Loucy (cell line): ENCODE results near the gene AGAP1.

Source experiments
- H2AFZ ChIP-seq: fragments of 200-600 bp; sonication (generic); 2 replicates; pipeline ENCODE4 v1.6.0; 2016; ENCODE audit warnings: antibody characterized with exemption, mild to moderate bottlenecking, low read length, moderate library complexity
- H3F3A ChIP-seq: fragments of 200-600 bp; 2 replicates; pipeline ENCODE4 v1.6.0; 2016; ENCODE audit warnings: antibody characterized with exemption, low read depth, mild to moderate bottlenecking
- H3K27me3 ChIP-seq: fragments of 200-600 bp; sonication (generic); 2 replicates; pipeline ENCODE4 v1.6.1; 2014; ENCODE audit warnings: low read length, mild to moderate bottlenecking; ENCODE audit not compliant: insufficient read depth, poor library complexity, severe bottlenecking
- H3K36me3 ChIP-seq: fragments of 200-600 bp; sonication (generic); 2 replicates; pipeline ENCODE4 v1.6.1; 2016; ENCODE audit warnings: low read length; ENCODE audit not compliant: insufficient read depth
- H3K4me1 ChIP-seq: fragments of 200-600 bp; sonication (generic); 2 replicates; pipeline ENCODE4 v1.5.1; 2014; ENCODE audit warnings: low read length, mild to moderate bottlenecking; ENCODE audit not compliant: insufficient read depth, poor library complexity, severe bottlenecking
- H3K4me2 ChIP-seq: fragments of 200-600 bp; sonication (generic); 2 replicates; pipeline ENCODE4 v1.6.0; 2014; ENCODE audit warnings: antibody characterized with exemption, low read length, low read depth, mild to moderate bottlenecking; ENCODE audit not compliant: poor library complexity, severe bottlenecking
- H3K4me3 ChIP-seq: fragments of 200-600 bp; sonication (generic); 2 replicates; pipeline ENCODE4 v1.5.1; 2014; ENCODE audit warnings: low read length, mild to moderate bottlenecking, mixed read lengths; ENCODE audit not compliant: poor library complexity, severe bottlenecking
- H3K79me2 ChIP-seq: fragments of 200-600 bp; sonication (generic); 2 replicates; pipeline ENCODE4 v1.6.1; 2014; ENCODE audit warnings: low read length; ENCODE audit not compliant: insufficient read depth
- H3K9ac ChIP-seq: fragments of 200-600 bp; sonication (generic); 2 replicates; pipeline ENCODE4 v1.6.0; 2014; ENCODE audit warnings: mild to moderate bottlenecking, low read depth, low read length, moderate library complexity; ENCODE audit not compliant: poor library complexity, severe bottlenecking
- H3K9me2 ChIP-seq: fragments of 200-600 bp; sonication (generic); replicated peaks from 2 replicates; pipeline ENCODE4 v1.6.1; 2016; ENCODE audit warnings: low read depth, low read length, mixed read lengths
- H3K9me3 ChIP-seq: fragments of 200-600 bp; sonication (generic); 2 replicates; pipeline ENCODE4 v1.6.1; 2014; ENCODE audit warnings: mild to moderate bottlenecking, antibody characterized with exemption, low read length, low read depth; ENCODE audit not compliant: insufficient read depth
- H4K20me1 ChIP-seq: fragments of 200-600 bp; sonication (generic); 2 replicates; pipeline ENCODE4 v1.6.0; 2014; ENCODE audit warnings: antibody characterized with exemption, low read length, mild to moderate bottlenecking; ENCODE audit not compliant: insufficient read depth, poor library complexity, severe bottlenecking
- CTCF ChIP-seq: fragments of 200-600 bp; sonication (generic); conservative IDR thresholded peaks from 2 replicates; pipeline ENCODE4 v1.5.1; 2014; ENCODE audit warnings: mild to moderate bottlenecking, antibody characterized with exemption, low read length
- EZH2phosphoT487 ChIP-seq: fragments of 200-600 bp; IDR thresholded peaks from 2 replicates; pipeline ENCODE4 v1.6.1; 2018; ENCODE audit warnings: antibody characterized with exemption, mild to moderate bottlenecking, moderate library complexity, borderline replicate concordance

AGAP1 gene

GRCh38 chr2:235866373-235866772 is 372.5 kb downstream of the AGAP1 start:
- Histone ChIP-seq H3K9me2 (no peaks in the 10 kb centered on the region), H3K36me3 (no peaks in the 10 kb centered on the region), H3K4me1 (peaks cover 3% of the 10 kb centered on the region), H3K4me3 (no peak overlapping the region), H3F3A (no peaks in the 10 kb centered on the region), H3K79me2 (no peaks in the 10 kb centered on the region), H3K9ac (no peak overlapping the region), H2AFZ (no peak overlapping the region), H3K27me3 (no peaks in the 10 kb centered on the region), H3K4me2 (no peak overlapping the region), H4K20me1 (no peaks in the 10 kb centered on the region), H3K9me3 (no peaks in the 10 kb centered on the region; the same call in 1 of the 2 replicates)
- TF ChIP-seq CTCF (no peak), EZH2phosphoT487 (no peak)

GRCh38 chr2:235868224-235868623 is 374.4 kb downstream of the AGAP1 start:
- Histone ChIP-seq H3K36me3 (no peaks in the 10 kb centered on the region), H3K9me3 (no peaks in the 10 kb centered on the region; the same call in 1 of the 2 replicates), H3K9ac (no peak overlapping the region), H3K79me2 (no peaks in the 10 kb centered on the region), H2AFZ (no peak overlapping the region), H3K9me2 (no peaks in the 10 kb centered on the region), H3K4me3 (no peak overlapping the region), H4K20me1 (no peaks in the 10 kb centered on the region), H3F3A (no peaks in the 10 kb centered on the region), H3K4me2 (no peak overlapping the region), H3K4me1 (peaks cover 3% of the 10 kb centered on the region), H3K27me3 (no peaks in the 10 kb centered on the region)
- TF ChIP-seq CTCF = no peak
- TF ChIP-seq EZH2phosphoT487 = no peak

GRCh38 chr2:235868645-235869044 is 374.8 kb downstream of the AGAP1 start:
- Histone ChIP-seq H3F3A (no peaks in the 10 kb centered on the region), H3K4me1 (peaks cover 3% of the 10 kb centered on the region), H2AFZ (no peak overlapping the region), H3K4me2 (no peak overlapping the region), H3K27me3 (no peaks in the 10 kb centered on the region), H3K9ac (no peak overlapping the region), H3K9me3 (no peaks in the 10 kb centered on the region; the same call in 1 of the 2 replicates), H3K36me3 (no peaks in the 10 kb centered on the region), H4K20me1 (no peaks in the 10 kb centered on the region), H3K79me2 (no peaks in the 10 kb centered on the region), H3K9me2 (no peaks in the 10 kb centered on the region), H3K4me3 (no peak overlapping the region)
- TF ChIP-seq EZH2phosphoT487 (no peak), CTCF (no peak)
